CD4-positive, alpha-beta memory T cell (primary cell): ENCODE results near the gene MAPK1IP1L. TPM values are rescaled to one million over a fixed set of nuclear protein-coding genes. Genes with fewer than 3 reads are reported as not detected.

Experiments used
- CTCF ChIA-PET: fragments of 350-600 bp; sonication (Branson Sonifier 250); formaldehyde crosslinking; loops from one replicate; lab custom pipeline; 2021; ENCODE audit warnings: inconsistent platforms; ENCODE audit not compliant: partially characterized antibody; lab: Charles Lee
- POLR2A ChIA-PET: fragments of 350-600 bp; sonication (Branson Sonifier 250); formaldehyde crosslinking; loops from one replicate; lab custom pipeline; 2021; ENCODE audit not compliant: partially characterized antibody; lab: Charles Lee
- DNase-seq, 5 donors: peaks; one replicate each; pipeline versions ENCODE4 v3.0.0 to v3.0.0-alpha.2; 2020 to 2022; ENCODE audit warnings: mixed read lengths in 1 of 5
- H3K27ac ChIP-seq: one replicate; pipeline ENCODE4 v1.7.0; 2013; ENCODE audit warnings: low read depth, low read length
- H3K27me3 ChIP-seq: 2 replicates; pipeline ENCODE4 v1.7.0; 2013; ENCODE audit warnings: mild to moderate bottlenecking, low read length, moderate library complexity; ENCODE audit not compliant: insufficient read depth
- H3K36me3 ChIP-seq: 2 replicates; pipeline ENCODE4 v1.7.0; 2013; ENCODE audit warnings: mild to moderate bottlenecking, low read length, moderate library complexity; ENCODE audit not compliant: insufficient read depth
- H3K4me1 ChIP-seq: 2 replicates; pipeline ENCODE4 v1.7.0; 2013; ENCODE audit warnings: mild to moderate bottlenecking, low read length, moderate library complexity; ENCODE audit not compliant: insufficient read depth
- H3K4me3 ChIP-seq, 2 donors: one replicate each; pipeline ENCODE4 v1.7.0; 2013; ENCODE audit warnings: low read length in 2 of 2, mild to moderate bottlenecking in 1 of 2
- H3K9me3 ChIP-seq, 2 donors: one replicate each; pipeline ENCODE4 v1.7.0; 2013; ENCODE audit warnings: low read length in 2 of 2, control low read depth in 1 of 2; ENCODE audit not compliant: control insufficient read depth in 1 of 2
- H3K27ac Mint-ChIP-seq, 7 donors: one replicate each; pipeline ENCODE4 v1.8.0; 2020 to 2021; ENCODE audit warnings: mixed read lengths in 7 of 7, mild to moderate bottlenecking in 6 of 7, inconsistent platforms in 3 of 7, moderate library complexity in 3 of 7
- H3K27me3 Mint-ChIP-seq, 2 donors: one replicate each; pipeline ENCODE4 v1.8.0; 2020 to 2021; ENCODE audit warnings: mixed read lengths in 2 of 2
- H3K36me3 Mint-ChIP-seq, 2 donors: one replicate each; pipeline ENCODE4 v1.8.0; 2020 to 2021; ENCODE audit warnings: mixed read lengths in 2 of 2, inconsistent platforms in 1 of 2, mild to moderate bottlenecking in 1 of 2
- H3K4me1 Mint-ChIP-seq, 4 donors: one replicate each; pipeline ENCODE4 v1.8.0; 2020 to 2021; ENCODE audit warnings: mixed read lengths in 4 of 4, mild to moderate bottlenecking in 1 of 4
- H3K4me3 Mint-ChIP-seq, 8 donors: one replicate each; pipeline ENCODE4 v1.8.0; 2020 to 2021; ENCODE audit warnings: mixed read lengths in 8 of 8, mild to moderate bottlenecking in 7 of 8, moderate library complexity in 6 of 8, inconsistent platforms in 3 of 8
- H3K9me3 Mint-ChIP-seq, 8 donors: one replicate each; pipeline ENCODE4 v1.8.0; 2020 to 2021; ENCODE audit warnings: mixed read lengths in 8 of 8, mild to moderate bottlenecking in 5 of 8, inconsistent platforms in 3 of 8, moderate library complexity in 1 of 8
- intact Hi-C: fragments of 100-400 bp; cut with micrococcal nuclease; formaldehyde crosslinking; loops from one replicate; pipeline ENCODE4 v1.15.1; 2023
- polyA plus RNA-seq, 2 donors: library from polyadenylated mRNA; unstranded; fragments of 300-500 nt; fragmentation: Illumina TruSeq; gene quantifications; one replicate each; pipeline ENCODE4 v1.2.3, GENCODE V29; 2021
- total RNA-seq, 2 experiments: library from RNA; stranded (reverse); gene quantifications; one replicate each; pipeline ENCODE4 v1.2.3, GENCODE V29; 2021

The MAPK1IP1L gene
- total and polyA plus RNA-seq, 4 experiments from 2014 or later, result 67.2 to 89.3 (median 77.8) TPM

- peaks cover 7% of the 10 kb centered on the region for H3K36me3 ChIP-seq
- no peak for DNase-seq
- Mint-ChIP-seq H3K4me1 (peaks cover 0 to 4% (median under 1%) of the 10 kb centered on the region in 4 donors), H3K36me3 (peaks cover 38 to 46% of the 10 kb centered on the region in 2 donors), H3K27ac (peak overlapping the region in 2 of 7 donors; percentile 28 to 62), H3K9me3 (peaks cover 0 to 3% (median 0%) of the 10 kb centered on the region in 8 donors), H3K4me3 (no peak overlapping the region), H3K27me3 (no peaks in the 10 kb centered on the region)
- intact Hi-C loops, result no loop called here
- H3K4me3 ChIP-seq, result no peak overlapping the region
- ChIA-PET CTCF (interaction anchor here (2.1 kb wide), 1 partner anchor 12 kb away, joined by 10 read pairs; the partner anchor contains the start of gene MAPK1IP1L), POLR2A (interaction anchor here (2.6 kb wide), 1 partner anchor 13 kb away, joined by 9 read pairs; the partner anchor contains the start of gene MAPK1IP1L)
- H3K9me3 ChIP-seq, result no peaks in the 10 kb centered on the region
- H3K27me3 ChIP-seq, result no peaks in the 10 kb centered on the region
- no peaks in the 10 kb centered on the region for H3K4me1 ChIP-seq
- H3K27ac ChIP-seq, result no peak overlapping the region
Observed at GRCh38 chr14:55038708-55039107, 12.7 kb upstream of the MAPK1IP1L start.

GRCh38 chr14:55043528-55043927 is 7.9 kb upstream of the MAPK1IP1L start:
- no peak for DNase-seq
- Histone ChIP-seq H3K27ac (no peak overlapping the region), H3K36me3 (peaks cover 8% of the 10 kb centered on the region), H3K27me3 (no peaks in the 10 kb centered on the region), H3K4me1 (no peaks in the 10 kb centered on the region), H3K9me3 (no peaks in the 10 kb centered on the region), H3K4me3 (no peak overlapping the region)
- H3K4me3 Mint-ChIP-seq, result no peak overlapping the region
- ChIA-PET POLR2A (interaction anchor here (1.8 kb wide), 1 partner anchor 9 kb away, joined by 4 read pairs; no protein-coding TSS in a partner anchor), CTCF (interaction anchor here (3.0 kb wide), 1 partner anchor 8 kb away, joined by 26 read pairs; the partner anchor contains the start of gene MAPK1IP1L)
- H3K27me3 Mint-ChIP-seq, result no peaks in the 10 kb centered on the region
- peaks cover 23 to 29% of the 10 kb centered on the region in 2 donors for H3K36me3 Mint-ChIP-seq
- H3K9me3 Mint-ChIP-seq, result no peaks in the 10 kb centered on the region
- peaks cover 0 to 3% (median under 1%) of the 10 kb centered on the region in 4 donors for H3K4me1 Mint-ChIP-seq
- intact Hi-C loops, result no loop called here
- no peak overlapping the region for H3K27ac Mint-ChIP-seq

- Histone ChIP-seq H3K27me3 (no peaks in the 10 kb centered on the region), H3K4me3 (no peak overlapping the region), H3K9me3 (no peaks in the 10 kb centered on the region), H3K36me3 (peaks cover 8% of the 10 kb centered on the region), H3K27ac (no peak overlapping the region), H3K4me1 (no peaks in the 10 kb centered on the region)
- no peaks in the 10 kb centered on the region for H3K9me3 Mint-ChIP-seq
- H3K4me1 Mint-ChIP-seq, result peaks cover 0 to 2% (median 0%) of the 10 kb centered on the region in 4 donors
- no peaks in the 10 kb centered on the region for H3K27me3 Mint-ChIP-seq
- POLR2A ChIA-PET, result interaction anchor here (0.6 to 1.8 kb wide), 4 partner anchors 8 to 254 kb away, joined by 3 to 5 read pairs (median 4); no protein-coding TSS in a partner anchor
- no peak for DNase-seq
- no peak overlapping the region for H3K27ac Mint-ChIP-seq
- peaks cover 15 to 19% of the 10 kb centered on the region in 2 donors for H3K36me3 Mint-ChIP-seq
- intact Hi-C loops, result no loop called here
- CTCF ChIA-PET, result interaction anchor here (0.7 to 1.3 kb wide), 3 partner anchors 18 to 116 kb away, joined by 3 to 4 read pairs (median 3); partner anchors contain the start of genes SOCS4 and WDHD1
- H3K4me3 Mint-ChIP-seq, result no peak overlapping the region
Observed at GRCh38 chr14:55045087-55045486, 6.4 kb upstream of the MAPK1IP1L start.

- Mint-ChIP-seq H3K27me3 (no peaks in the 10 kb centered on the region), H3K36me3 (peaks cover 15 to 19% of the 10 kb centered on the region in 2 donors), H3K4me3 (no peak overlapping the region), H3K9me3 (no peaks in the 10 kb centered on the region), H3K27ac (no peak overlapping the region), H3K4me1 (peaks cover 5 to 17% (median 10%) of the 10 kb centered on the region in 4 donors)
- Histone ChIP-seq H3K27ac (no peak overlapping the region), H3K4me3 (no peak overlapping the region), H3K36me3 (peaks cover 8% of the 10 kb centered on the region), H3K9me3 (no peaks in the 10 kb centered on the region), H3K4me1 (peaks cover 10% of the 10 kb centered on the region), H3K27me3 (no peaks in the 10 kb centered on the region)
- DNase-seq, result no peak
- POLR2A ChIA-PET, result interaction anchor here (0.6 kb wide), 1 partner anchor 15 kb away, joined by 4 read pairs; no protein-coding TSS in a partner anchor
- intact Hi-C loops, result no loop called here
- CTCF ChIA-PET, result interaction anchor here (1.1 kb wide), 1 partner anchor 29 kb away, joined by 3 read pairs; no protein-coding TSS in a partner anchor
Observed at GRCh38 chr14:55047301-55048053, 4.0 kb upstream of the MAPK1IP1L start.

GRCh38 chr14:55048900-55049436 is 2.5 kb upstream of the MAPK1IP1L start:
- Mint-ChIP-seq H3K27ac (peak overlapping the region in 1 of 7 donors; percentile 29), H3K27me3 (no peaks in the 10 kb centered on the region), H3K4me1 (peaks cover 17 to 31% (median 24%) of the 10 kb centered on the region in 4 donors), H3K36me3 (peaks cover 7 to 18% of the 10 kb centered on the region in 2 donors), H3K4me3 (no peak overlapping the region), H3K9me3 (no peaks in the 10 kb centered on the region)
- intact Hi-C loops, result no loop called here
- Histone ChIP-seq H3K27me3 (no peaks in the 10 kb centered on the region), H3K9me3 (no peaks in the 10 kb centered on the region), H3K4me3 (no peak overlapping the region), H3K4me1 (peaks cover 24% of the 10 kb centered on the region), H3K36me3 (no peaks in the 10 kb centered on the region), H3K27ac (no peak overlapping the region)
- ChIA-PET POLR2A (no interaction called here), CTCF (no interaction called here)
- no peak for DNase-seq

- Mint-ChIP-seq H3K4me3 (peak overlapping the region; percentile 87 to 95 (median 92)), H3K27me3 (no peaks in the 10 kb centered on the region), H3K9me3 (no peaks in the 10 kb centered on the region), H3K27ac (peak overlapping the region; percentile 95 to 98 (median 96)), H3K36me3 (peaks cover 12 to 25% of the 10 kb centered on the region in 2 donors), H3K4me1 (peaks cover 26 to 49% (median 36%) of the 10 kb centered on the region in 4 donors)
- no peaks in the 10 kb centered on the region for H3K9me3 ChIP-seq
- DNase-seq, result no peak
- intact Hi-C loops, result loop anchor here (1.0 to 5.0 kb wide), 7 partner anchors 22 to 531 kb away; partner anchors contain the start of genes FBXO34, GCH1, KTN1 and SOCS4
- POLR2A ChIA-PET, result interaction anchor here (0.6 to 3.4 kb wide), 22 partner anchors 9 to 1529 kb away, joined by 3 to 62 read pairs (median 6); partner anchors contain the start of genes DLGAP5, GCH1, PELI2 and SOCS4
- peaks cover 44% of the 10 kb centered on the region for H3K4me1 ChIP-seq
- H3K4me3 ChIP-seq, result peak overlapping the region; percentile 38 to 98
- H3K27me3 ChIP-seq, result no peaks in the 10 kb centered on the region
- H3K27ac ChIP-seq, result peak overlapping the region; percentile 100
- CTCF ChIA-PET, result interaction anchor here (0.7 to 3.6 kb wide), 31 partner anchors 9 to 383 kb away, joined by 3 to 30 read pairs (median 6); partner anchors contain the start of genes DLGAP5, GCH1, SOCS4 and WDHD1
- H3K36me3 ChIP-seq, result no peaks in the 10 kb centered on the region
Observed at GRCh38 chr14:55051165-55051422, 353 bp upstream of the MAPK1IP1L start.
